Right lobe of liver (tissue), 6 donors: ENCODE measurements around the gene CREM. TPM values are rescaled to one million over a fixed set of nuclear protein-coding genes. Genes with fewer than 3 reads are reported as not detected.

Experiments
- ATAC-seq, 4 donors: fragments of 200-7000 bp; cut with Tn5 transposase; one replicate each; pipeline ENCODE4 v1.9.1; 2020; ENCODE audit warnings: mild to moderate bottlenecking in 4 of 4, moderate library complexity in 4 of 4
- DNase-seq, 3 donors: peaks; one replicate each; pipeline ENCODE4 v3.0.0-alpha.2; 2020
- H3K27ac ChIP-seq, 3 donors: fragments of 200-600 bp; one replicate each; pipeline ENCODE4 v1.8.0; 2022
- H3K27me3 ChIP-seq, 2 donors: fragments of 200-600 bp; one replicate each; pipeline ENCODE4 v1.8.0; 2022
- H3K36me3 ChIP-seq, 4 donors: fragments of 200-600 bp; sonication (generic) in 1 of 4; one replicate each; pipeline versions ENCODE4 v1.5.1 to v1.8.0; 2017 to 2022; ENCODE audit warnings: control low read depth in 1 of 4
- H3K4me1 ChIP-seq, 4 donors: fragments of 200-600 bp; sonication (generic) in 1 of 4; one replicate each; pipeline versions ENCODE4 v1.5.1 to v1.8.0; 2017 to 2022; ENCODE audit warnings: control low read depth in 1 of 4
- H3K4me3 ChIP-seq, 3 donors: fragments of 200-600 bp; one replicate each; pipeline ENCODE4 v1.8.0; 2022
- H3K9me3 ChIP-seq, 4 donors: fragments of 200-600 bp; sonication (generic) in 1 of 4; one replicate each; pipeline versions ENCODE4 v1.5.1 to v1.8.0; 2017 to 2022; ENCODE audit warnings: control low read depth in 1 of 4
- POLR2A ChIP-seq: fragments of 450-650 bp; IDR thresholded peaks from one replicate; pipeline ENCODE4 v1.6.1; 2017; ENCODE audit warnings: antibody characterized with exemption, mild to moderate bottlenecking
- WGBS: methylation state at CpG from one replicate; pipeline ENCODE4 v1.1.6; 2018; ENCODE audit warnings: low coverage, low lambda C conversion rate; ENCODE audit not compliant: insufficient coverage; ENCODE audit errors: missing lambda C conversion rate; 5-methylcytosine and 5-hydroxymethylcytosine counted together
- intact Hi-C, 2 donors: fragments of 100-400 bp; cut with DNase I; formaldehyde crosslinking; loops; one replicate each; pipeline versions ENCODE4 v1.11.2 to v1.14.1; 2022
- total RNA-seq, 6 experiments: library from RNA; depleted of rRNA in 2 of 6; stranded (reverse); fragments of >200 nt in 2 of 6; fragmentation: NEBNext Ultra II Directional in 3 of 6; extraction: Animal tissue kit (Norgen Biotek cat#: 25700) in 3 of 6; gene quantifications; one replicate each; pipeline versions ENCODE4 v1.1.0 to v1.2.4, GENCODE V29; 2016 to 2023
- TF ChIP-seq, protein P1 (sequence below), 4 donors: fragments of 200-600 bp in 3 of 4; fragments of 450-650 bp in 1 of 4; IDR thresholded peaks; one replicate each; pipeline versions ENCODE4 v1.5.1 to v1.8.0; 2016 to 2022; ENCODE audit warnings: antibody characterized with exemption in 4 of 4, mild to moderate bottlenecking in 2 of 4
- donor health status: DM: no; HTN: yes; CAD: no.
- donor health status: DM: no; HTN: no; CAD: no.
- donor health status: DM: no; HTN: no; CAD: no.
- donor health status: DM: no; HTN: yes; CAD: no.
- donor health status: DM: no; HTN: yes; CAD: no.

The CREM gene
- total RNA-seq, 6 experiments from 2014 or later, result 16.3 to 34.1 (median 22.9) TPM

DNA sequence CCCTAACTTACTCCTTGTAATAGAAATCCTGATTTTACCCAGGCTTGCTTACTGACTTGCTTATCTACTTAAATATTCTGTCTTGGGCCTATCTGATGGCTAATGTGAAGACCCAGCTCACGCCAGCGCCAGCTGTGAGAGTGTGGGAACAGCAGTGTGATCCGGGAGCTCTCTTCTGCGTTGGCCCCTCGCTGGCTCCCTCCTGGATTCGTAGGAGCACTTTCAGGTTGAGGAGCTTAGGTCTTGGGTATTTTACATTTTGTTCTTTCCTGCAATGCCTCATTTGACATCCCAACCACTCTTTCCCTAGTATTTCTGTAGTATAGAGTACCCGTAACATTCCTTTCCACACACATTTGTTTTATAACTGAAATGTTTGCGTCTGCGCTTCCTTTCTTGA lies 51.7 kb downstream of the CREM start:
- Histone ChIP-seq H3K27ac (no peak overlapping the region), H3K9me3 (no peaks in the 10 kb centered on the region), H3K27me3 (no peaks in the 10 kb centered on the region), H3K4me1 (no peaks in the 10 kb centered on the region), H3K36me3 (no peaks in the 10 kb centered on the region), H3K4me3 (no peak overlapping the region)
- intact Hi-C loops, result no loop called here
- ATAC-seq (no peak), DNase-seq (no peak)
- TF ChIP-seq, protein P1, sequence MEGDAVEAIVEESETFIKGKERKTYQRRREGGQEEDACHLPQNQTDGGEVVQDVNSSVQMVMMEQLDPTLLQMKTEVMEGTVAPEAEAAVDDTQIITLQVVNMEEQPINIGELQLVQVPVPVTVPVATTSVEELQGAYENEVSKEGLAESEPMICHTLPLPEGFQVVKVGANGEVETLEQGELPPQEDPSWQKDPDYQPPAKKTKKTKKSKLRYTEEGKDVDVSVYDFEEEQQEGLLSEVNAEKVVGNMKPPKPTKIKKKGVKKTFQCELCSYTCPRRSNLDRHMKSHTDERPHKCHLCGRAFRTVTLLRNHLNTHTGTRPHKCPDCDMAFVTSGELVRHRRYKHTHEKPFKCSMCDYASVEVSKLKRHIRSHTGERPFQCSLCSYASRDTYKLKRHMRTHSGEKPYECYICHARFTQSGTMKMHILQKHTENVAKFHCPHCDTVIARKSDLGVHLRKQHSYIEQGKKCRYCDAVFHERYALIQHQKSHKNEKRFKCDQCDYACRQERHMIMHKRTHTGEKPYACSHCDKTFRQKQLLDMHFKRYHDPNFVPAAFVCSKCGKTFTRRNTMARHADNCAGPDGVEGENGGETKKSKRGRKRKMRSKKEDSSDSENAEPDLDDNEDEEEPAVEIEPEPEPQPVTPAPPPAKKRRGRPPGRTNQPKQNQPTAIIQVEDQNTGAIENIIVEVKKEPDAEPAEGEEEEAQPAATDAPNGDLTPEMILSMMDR (IDR thresholded peaks at IDR 0.05), result no peak
- TF ChIP-seq POLR2A, result no peak
- 81% methylated on average over 3 of the region's 9 CpGs for WGBS

DNA sequence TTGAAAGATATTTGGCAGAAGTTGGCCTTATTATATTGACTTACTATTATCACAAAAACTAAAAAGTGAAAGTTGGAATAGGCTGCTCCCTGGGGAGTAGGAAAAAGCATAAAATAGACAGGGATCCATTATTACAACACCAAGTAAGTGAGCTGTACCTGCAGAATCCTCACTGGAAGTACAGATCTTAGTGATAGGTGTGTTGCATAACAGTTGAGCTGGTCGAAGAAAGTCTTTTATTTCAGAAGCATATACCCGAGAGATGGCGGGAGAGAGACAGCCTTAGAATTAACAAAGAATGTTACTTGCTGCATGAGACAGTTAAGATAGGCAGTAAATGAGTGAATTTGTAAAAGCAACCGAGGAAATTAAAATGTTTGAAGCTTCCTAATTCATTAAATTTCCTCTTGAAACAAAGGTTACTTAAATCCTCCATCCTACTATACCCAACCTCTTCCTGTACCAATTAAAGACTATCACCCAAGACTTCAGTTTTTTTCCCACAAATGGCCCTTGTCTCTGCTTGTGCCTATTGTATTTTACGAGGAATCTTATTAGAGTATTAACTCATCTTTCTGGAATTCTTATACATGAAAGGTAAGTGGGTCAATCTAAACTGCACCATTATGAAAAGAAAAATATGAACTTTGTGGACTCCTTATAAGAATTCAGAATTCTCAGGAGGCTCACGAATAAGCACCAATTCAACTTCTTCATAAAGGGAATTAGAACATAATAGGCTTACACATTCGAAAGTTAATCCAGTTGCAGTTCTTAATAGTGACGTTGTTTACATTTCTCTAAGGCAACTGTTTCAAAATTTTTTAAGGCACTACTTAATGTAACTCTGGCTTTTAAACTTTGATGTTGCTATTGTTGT lies 56.2 kb downstream of the CREM start:
- H3K4me1 ChIP-seq, result peaks cover 0 to 11% (median 0%) of the 10 kb centered on the region in 4 donors
- H3K36me3 ChIP-seq, result no peaks in the 10 kb centered on the region
- DNase-seq, result no peak
- intact Hi-C loops, result no loop called here
- no peak for ATAC-seq
- H3K27me3 ChIP-seq, result no peaks in the 10 kb centered on the region
- WGBS, result 90% methylated on average over 8 of the region's 8 CpGs
- TF ChIP-seq POLR2A, result no peak
- TF ChIP-seq, protein P1 (IDR thresholded peaks at IDR 0.05), result no peak
- H3K27ac ChIP-seq, result no peak overlapping the region
- H3K4me3 ChIP-seq, result no peak overlapping the region
- H3K9me3 ChIP-seq, result no peaks in the 10 kb centered on the region

DNA sequence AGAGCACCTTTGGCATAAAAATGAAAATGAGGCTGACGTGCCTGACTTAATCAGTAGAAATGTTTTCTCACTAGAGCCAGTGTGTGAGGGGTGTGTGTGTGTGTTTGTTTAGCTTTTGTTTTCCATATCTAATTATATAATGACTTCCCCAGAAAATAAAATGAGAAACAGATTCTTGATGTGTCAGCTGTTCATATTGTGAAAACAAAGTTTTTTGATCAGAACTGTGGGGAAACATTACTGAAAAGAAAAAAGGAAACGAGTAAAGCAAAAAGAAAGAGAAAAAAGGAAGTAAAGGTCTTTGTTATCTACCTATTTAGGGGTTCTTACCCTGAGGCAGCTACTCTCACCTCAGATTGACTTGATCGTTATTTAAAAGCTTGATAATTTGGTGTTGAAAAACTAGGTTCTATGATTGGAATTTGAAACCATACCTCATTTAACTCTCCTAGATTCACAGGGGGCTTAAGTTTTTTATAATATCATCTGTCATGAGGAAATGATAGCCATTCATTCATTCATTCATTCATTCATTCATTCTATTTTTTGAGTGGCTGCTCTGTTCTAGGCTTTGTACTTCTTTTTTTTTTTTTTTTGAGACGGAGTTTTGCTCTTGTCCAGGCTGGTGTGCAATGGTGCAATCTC lies 58.0 kb downstream of the CREM start:
- TF ChIP-seq, protein P1 (IDR thresholded peaks at IDR 0.05), result no peak
- no peak for TF ChIP-seq POLR2A
- 51% methylated on average over 4 of the region's 4 CpGs for WGBS
- intact Hi-C loops, result no loop called here
- H3K36me3 ChIP-seq, result no peaks in the 10 kb centered on the region
- ATAC-seq (peak in 2 of 4 donors; percentile 34 to 53), DNase-seq (no peak)
- H3K4me1 ChIP-seq, result peaks cover 0 to 11% (median 0%) of the 10 kb centered on the region in 4 donors
- H3K27me3 ChIP-seq, result no peaks in the 10 kb centered on the region
- H3K9me3 ChIP-seq, result no peaks in the 10 kb centered on the region
- peak overlapping the region in 1 of 3 donors; percentile 10 for H3K27ac ChIP-seq
- H3K4me3 ChIP-seq, result no peak overlapping the region

DNA sequence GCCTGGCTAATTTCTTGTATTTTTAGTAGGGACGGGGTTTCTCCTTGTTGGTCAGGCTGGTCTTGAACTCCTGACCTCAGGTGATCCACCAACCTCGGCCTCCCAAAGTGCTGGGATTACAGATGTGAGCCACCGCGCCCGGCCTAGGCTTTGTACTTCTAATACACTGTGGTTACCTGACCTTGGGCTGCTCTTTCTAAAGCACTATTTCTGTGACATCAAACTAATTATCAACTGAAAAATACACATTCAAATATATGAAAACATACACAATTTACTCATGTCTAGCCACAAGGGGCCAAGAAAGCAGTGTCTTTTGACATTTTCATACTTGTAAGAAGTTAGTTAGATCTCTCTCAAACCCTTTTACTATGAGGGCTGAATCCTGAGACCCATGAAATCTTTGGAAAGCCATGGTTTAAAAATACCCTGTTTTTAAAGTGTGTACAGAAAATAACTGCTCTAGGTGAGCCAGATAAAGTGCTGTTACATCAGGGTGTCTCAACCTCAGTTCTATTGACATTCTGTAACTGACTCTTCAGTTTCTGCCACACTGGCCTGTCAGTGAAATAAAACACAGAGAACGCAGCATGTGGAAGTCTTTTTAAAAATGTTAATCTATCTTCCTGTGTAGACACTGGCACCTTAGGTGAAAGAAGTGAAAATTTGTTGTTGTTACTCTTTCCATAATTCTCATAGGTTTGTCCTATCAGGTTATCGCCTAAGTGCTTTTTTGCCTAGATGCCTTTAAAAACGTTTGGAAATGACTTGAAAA lies 58.8 kb downstream of the CREM start:
- WGBS, result 65% methylated on average over 5 of the region's 8 CpGs
- Histone ChIP-seq H3K9me3 (no peaks in the 10 kb centered on the region), H3K27me3 (no peaks in the 10 kb centered on the region), H3K27ac (peak overlapping the region in 1 of 3 donors; percentile 35), H3K4me1 (peaks cover 0 to 11% (median 0%) of the 10 kb centered on the region in 4 donors), H3K36me3 (no peaks in the 10 kb centered on the region), H3K4me3 (no peak overlapping the region)
- intact Hi-C loops, result no loop called here
- ATAC-seq (peak; percentile 76 to 95 (median 86)), DNase-seq (no peak)
- TF ChIP-seq, protein P1 (IDR thresholded peaks at IDR 0.05), result no peak
- no peak for TF ChIP-seq POLR2A
